ENCODE measurements around the gene GNB5. TPM values are rescaled to one million over a fixed set of nuclear protein-coding genes. Genes with fewer than 3 reads are reported as not detected.

GNB5 gene
- total RNA-seq (2022; extraction: Qiagen RNA extraction) = 44.0 to 57.5 TPM (median 47.6 TPM) in 5 replicates

DNA sequence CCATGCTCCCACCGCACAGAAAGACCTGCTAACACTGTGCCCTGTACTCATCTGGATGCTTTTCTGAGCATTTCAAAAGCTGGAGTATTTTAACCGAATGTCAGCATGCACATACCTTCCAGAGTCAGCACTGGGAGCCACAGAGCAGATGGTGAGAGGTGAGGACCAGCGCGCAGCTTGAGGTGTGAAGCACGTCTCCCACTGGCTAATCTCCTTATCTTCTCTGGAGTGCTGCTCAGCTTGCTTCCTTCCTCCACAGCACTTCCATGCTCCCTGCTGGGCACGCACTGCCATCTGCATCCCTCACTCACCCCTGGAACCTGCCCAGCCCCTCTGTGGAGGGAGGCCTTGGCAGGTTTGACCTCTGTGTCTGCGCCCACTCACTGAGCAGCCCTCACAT, at the start of gene GNB5:
TSS of gene GNB5 (minus strand) at position 186 of the 400 bp plus-strand sequence. CDS start 6,716 bp downstream, outside the sequence.

Other genes with a start within 250 kb of the GNB5 start
- gene LEO1, start 219.6 kb downstream of the GNB5 start, total RNA-seq (2022; extraction: Qiagen RNA extraction) = 44.3 to 71.5 TPM (median 45.7 TPM) in 5 replicates
- gene MAPK6, start 172.2 kb downstream of the GNB5 start, total RNA-seq (2022; extraction: Qiagen RNA extraction) = 36.3 to 71.1 TPM (median 50.0 TPM) in 5 replicates
- 0.09 to 0.21 TPM (median 0.14 TPM) in 5 replicates for gene BCL2L10, start 78.6 kb downstream of the GNB5 start, total RNA-seq (2022; extraction: Qiagen RNA extraction)
- gene MYO5C, start 104.4 kb upstream of the GNB5 start, total RNA-seq (2022; extraction: Qiagen RNA extraction) = 5.5 to 7.5 TPM (median 6.4 TPM) in 5 replicates